ENCODE results near the gene TANGO2. TPM values are rescaled to one million over a fixed set of nuclear protein-coding genes. Genes with fewer than 3 reads are reported as not detected.

TANGO2 gene
- total and polyA plus RNA-seq, 10 of the 15 experiments (the other 5 are each of a cell fraction or from before 2014, with no cell fraction given), result 4.0 to 24.8 (median 20.9) TPM

DNA sequence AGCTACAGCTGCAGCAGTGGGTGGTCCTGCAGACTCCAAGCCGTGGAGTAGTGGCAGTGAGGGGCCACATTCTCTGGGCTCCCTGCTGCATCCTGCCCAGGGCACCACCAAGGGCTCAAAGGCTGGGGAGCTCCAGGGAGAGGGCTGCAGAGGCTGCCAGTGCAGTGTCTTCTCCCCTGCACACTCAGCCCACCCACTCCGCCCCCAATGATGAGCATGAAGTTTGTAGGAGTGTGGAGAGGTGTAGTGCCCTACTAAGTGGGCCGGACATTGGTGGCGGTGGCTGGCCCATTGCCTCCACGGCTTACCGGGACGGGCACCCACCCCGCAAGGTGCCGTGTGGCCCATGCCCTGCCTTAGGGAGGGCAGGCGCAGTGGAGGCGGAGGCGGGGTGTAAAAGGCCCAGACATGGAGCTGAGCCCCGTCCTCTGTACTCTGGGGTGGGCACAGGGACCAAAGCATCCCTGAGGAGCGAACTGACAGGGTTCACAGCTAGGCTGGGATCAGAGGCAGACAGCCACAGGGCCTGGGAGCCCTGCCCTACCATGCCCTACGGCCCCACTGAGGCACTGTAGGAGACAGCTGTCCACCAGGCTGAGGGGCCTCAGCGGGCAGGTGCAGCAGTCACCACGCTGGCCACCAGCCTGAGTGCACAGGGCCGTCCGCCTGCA, 23.2 kb upstream of the TANGO2 start (continued):
- no peak for TF ChIP-seq FOS (IDR thresholded peaks at IDR 0.05; ENCODE audit: borderline replicate concordance, extremely low read depth, insufficient read length)
- TF ChIP-seq ZNF274 (IDR thresholded peaks at IDR 0.05; ENCODE audit: insufficient read depth, insufficient read length), result no peak

DNA sequence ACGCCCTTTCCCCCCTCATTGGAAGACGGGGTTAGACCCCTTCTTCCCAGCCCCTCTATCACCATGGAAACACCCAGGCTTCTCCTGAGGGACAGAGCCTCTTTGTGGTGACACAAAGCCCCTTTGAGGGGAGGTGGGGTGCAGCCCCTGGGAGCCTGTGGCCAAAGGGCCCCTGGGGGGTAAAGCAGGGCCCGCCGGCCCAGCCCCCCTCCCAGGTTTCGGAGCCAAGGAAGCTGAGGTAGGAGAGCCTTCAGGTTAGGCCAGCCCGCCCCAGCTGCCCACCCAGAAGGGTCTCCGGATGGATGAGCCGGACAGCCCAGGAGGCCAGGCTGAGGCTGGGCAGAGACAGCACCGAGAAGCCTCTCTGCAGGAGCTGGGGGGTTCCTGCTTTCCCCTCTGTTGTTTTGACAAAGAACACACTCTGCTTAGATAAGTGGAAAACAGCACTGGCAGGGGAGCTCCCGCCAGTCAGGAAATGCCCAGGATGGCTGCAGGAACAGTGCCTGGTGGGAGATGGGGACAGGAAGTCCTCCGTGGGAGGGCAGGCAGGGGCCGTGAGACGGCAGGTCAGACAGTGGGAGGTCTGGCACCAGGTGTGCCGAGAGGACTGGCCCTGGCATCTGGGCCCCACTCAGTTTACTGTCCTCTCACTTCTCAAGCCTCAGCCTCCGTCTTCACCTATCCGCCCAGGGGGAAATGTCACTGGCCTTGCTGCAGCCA, 22.5 kb upstream of the TANGO2 start:
- FAIRE-seq, result no peak
- no peak for DNase-seq (ENCODE audit: low read depth, low spot score)
- no peak for ATAC-seq
- ChIA-PET POLR2A (no interaction called here), RAD21 (ENCODE audit: unreplicated experiment) (no interaction called here), CTCF (no interaction called here), SMC1A (ENCODE audit: uncharacterized antibody, unreplicated experiment) (no interaction called here)
- Histone ChIP-seq H3K27me3 (replicated peaks in 1 of 2; ENCODE audit: control insufficient read depth in 2 of 2, insufficient read depth in 2 of 2, low read length in 1 of 2) (peaks cover 0 to 2% of the 10 kb centered on the region in 2 experiments; a peak in 3 of 4 replicates), H3K9ac (ENCODE audit: control insufficient read depth, insufficient read depth, low read length) (no peak overlapping the region), H3K4me3 (no peak overlapping the region), H3K4me2 (ENCODE audit: control insufficient read depth, insufficient read depth) (no peak overlapping the region), H3K79me2 (ENCODE audit: control insufficient read depth, insufficient read depth, low read length) (no peaks in the 10 kb centered on the region), H3K4me1 (ENCODE audit: control insufficient read depth, insufficient read depth, low read length) (no peaks in the 10 kb centered on the region), H2AFZ (ENCODE audit: control insufficient read depth, low read depth, low read length) (no peak overlapping the region), H3K9me3 (replicated peaks; ENCODE audit: control insufficient read depth, insufficient read depth, low read length) (peaks cover 1% of the 10 kb centered on the region; the same call in 2 of the 3 replicates), H3K27ac (ENCODE audit: control insufficient read depth, insufficient read depth) (no peak overlapping the region), H3K36me3 (ENCODE audit: control insufficient read depth in 2 of 2, insufficient read depth in 2 of 2, low read length in 1 of 2) (no peaks in the 10 kb centered on the region), H4K20me1 (ENCODE audit: control insufficient read depth, insufficient read depth) (no peaks in the 10 kb centered on the region)
- no TSS peak for BruUV-seq (replicated peaks)
- WGBS (ENCODE audit: insufficient coverage, insufficient replicate concordance, low lambda C conversion rate, missing lambda C conversion rate), result 34% methylated on average over 16 of the region's 16 CpGs
- intact Hi-C loops (cut with micrococcal nuclease; ENCODE audit: unreplicated experiment) (no loop called here), in situ Hi-C loops (cut with MboI) (no loop called here)
- TF ChIP-seq, protein P1, sequence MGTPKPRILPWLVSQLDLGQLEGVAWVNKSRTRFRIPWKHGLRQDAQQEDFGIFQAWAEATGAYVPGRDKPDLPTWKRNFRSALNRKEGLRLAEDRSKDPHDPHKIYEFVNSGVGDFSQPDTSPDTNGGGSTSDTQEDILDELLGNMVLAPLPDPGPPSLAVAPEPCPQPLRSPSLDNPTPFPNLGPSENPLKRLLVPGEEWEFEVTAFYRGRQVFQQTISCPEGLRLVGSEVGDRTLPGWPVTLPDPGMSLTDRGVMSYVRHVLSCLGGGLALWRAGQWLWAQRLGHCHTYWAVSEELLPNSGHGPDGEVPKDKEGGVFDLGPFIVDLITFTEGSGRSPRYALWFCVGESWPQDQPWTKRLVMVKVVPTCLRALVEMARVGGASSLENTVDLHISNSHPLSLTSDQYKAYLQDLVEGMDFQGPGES (IDR thresholded peaks at IDR 0.05), result no peak
- TF ChIP-seq ETV6 (conservative IDR thresholded peaks at IDR 0.05 in 1 of 2, IDR thresholded peaks at IDR 0.05 in 1 of 2; ENCODE audit: borderline replicate concordance in 1 of 2, low read depth in 1 of 2) (no peak), TCF12 (IDR thresholded peaks at IDR 0.05; ENCODE audit: low read depth, low read length) (no peak), YY1 (IDR thresholded peaks at IDR 0.05; ENCODE audit: low read depth, low read length) (no peak), SMAD1 (IDR thresholded peaks at IDR 0.05; ENCODE audit: low read depth, partially characterized antibody) (no peak), TAF1 (IDR thresholded peaks at IDR 0.05; ENCODE audit: borderline replicate concordance, low read depth, low read length) (no peak), ZNF207 (IDR thresholded peaks at IDR 0.05; ENCODE audit: borderline replicate concordance) (no peak)
- TF ChIP-seq, protein P2, sequence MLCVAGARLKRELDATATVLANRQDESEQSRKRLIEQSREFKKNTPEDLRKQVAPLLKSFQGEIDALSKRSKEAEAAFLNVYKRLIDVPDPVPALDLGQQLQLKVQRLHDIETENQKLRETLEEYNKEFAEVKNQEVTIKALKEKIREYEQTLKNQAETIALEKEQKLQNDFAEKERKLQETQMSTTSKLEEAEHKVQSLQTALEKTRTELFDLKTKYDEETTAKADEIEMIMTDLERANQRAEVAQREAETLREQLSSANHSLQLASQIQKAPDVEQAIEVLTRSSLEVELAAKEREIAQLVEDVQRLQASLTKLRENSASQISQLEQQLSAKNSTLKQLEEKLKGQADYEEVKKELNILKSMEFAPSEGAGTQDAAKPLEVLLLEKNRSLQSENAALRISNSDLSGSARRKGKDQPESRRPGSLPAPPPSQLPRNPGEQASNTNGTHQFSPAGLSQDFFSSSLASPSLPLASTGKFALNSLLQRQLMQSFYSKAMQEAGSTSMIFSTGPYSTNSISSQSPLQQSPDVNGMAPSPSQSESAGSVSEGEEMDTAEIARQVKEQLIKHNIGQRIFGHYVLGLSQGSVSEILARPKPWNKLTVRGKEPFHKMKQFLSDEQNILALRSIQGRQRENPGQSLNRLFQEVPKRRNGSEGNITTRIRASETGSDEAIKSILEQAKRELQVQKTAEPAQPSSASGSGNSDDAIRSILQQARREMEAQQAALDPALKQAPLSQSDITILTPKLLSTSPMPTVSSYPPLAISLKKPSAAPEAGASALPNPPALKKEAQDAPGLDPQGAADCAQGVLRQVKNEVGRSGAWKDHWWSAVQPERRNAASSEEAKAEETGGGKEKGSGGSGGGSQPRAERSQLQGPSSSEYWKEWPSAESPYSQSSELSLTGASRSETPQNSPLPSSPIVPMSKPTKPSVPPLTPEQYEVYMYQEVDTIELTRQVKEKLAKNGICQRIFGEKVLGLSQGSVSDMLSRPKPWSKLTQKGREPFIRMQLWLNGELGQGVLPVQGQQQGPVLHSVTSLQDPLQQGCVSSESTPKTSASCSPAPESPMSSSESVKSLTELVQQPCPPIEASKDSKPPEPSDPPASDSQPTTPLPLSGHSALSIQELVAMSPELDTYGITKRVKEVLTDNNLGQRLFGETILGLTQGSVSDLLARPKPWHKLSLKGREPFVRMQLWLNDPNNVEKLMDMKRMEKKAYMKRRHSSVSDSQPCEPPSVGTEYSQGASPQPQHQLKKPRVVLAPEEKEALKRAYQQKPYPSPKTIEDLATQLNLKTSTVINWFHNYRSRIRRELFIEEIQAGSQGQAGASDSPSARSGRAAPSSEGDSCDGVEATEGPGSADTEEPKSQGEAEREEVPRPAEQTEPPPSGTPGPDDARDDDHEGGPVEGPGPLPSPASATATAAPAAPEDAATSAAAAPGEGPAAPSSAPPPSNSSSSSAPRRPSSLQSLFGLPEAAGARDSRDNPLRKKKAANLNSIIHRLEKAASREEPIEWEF (IDR thresholded peaks at IDR 0.05; ENCODE audit: insufficient replicate concordance, low read depth, low read length), result no peak
- TF ChIP-seq, protein P3, sequence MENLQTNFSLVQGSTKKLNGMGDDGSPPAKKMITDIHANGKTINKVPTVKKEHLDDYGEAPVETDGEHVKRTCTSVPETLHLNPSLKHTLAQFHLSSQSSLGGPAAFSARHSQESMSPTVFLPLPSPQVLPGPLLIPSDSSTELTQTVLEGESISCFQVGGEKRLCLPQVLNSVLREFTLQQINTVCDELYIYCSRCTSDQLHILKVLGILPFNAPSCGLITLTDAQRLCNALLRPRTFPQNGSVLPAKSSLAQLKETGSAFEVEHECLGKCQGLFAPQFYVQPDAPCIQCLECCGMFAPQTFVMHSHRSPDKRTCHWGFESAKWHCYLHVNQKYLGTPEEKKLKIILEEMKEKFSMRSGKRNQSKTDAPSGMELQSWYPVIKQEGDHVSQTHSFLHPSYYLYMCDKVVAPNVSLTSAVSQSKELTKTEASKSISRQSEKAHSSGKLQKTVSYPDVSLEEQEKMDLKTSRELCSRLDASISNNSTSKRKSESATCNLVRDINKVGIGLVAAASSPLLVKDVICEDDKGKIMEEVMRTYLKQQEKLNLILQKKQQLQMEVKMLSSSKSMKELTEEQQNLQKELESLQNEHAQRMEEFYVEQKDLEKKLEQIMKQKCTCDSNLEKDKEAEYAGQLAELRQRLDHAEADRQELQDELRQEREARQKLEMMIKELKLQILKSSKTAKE (IDR thresholded peaks at IDR 0.05; ENCODE audit: low read depth, poor library complexity, severe bottlenecking), result no peak
